Astrocyte (in vitro differentiated cells and primary cell): ENCODE data around the gene MAGI1. TPM values are rescaled to one million over a fixed set of nuclear protein-coding genes. Genes with fewer than 3 reads are reported as not detected.

ENCODE experiments used
- DNase-seq: peaks from one replicate; pipeline ENCODE4 v3.0.0-alpha.2; 2010; ENCODE audit warnings: low read depth
- FAIRE-seq: peaks from 2 replicates; lab custom pipeline; 2011; peaks lifted over from hg19 to GRCh38; lab: Jason Lieb, UNC
- H2AFZ ChIP-seq: 2 replicates; pipeline ENCODE4 v1.6.0; 2012; ENCODE audit warnings: low read depth, low read length, inconsistent platforms
- H3K27ac ChIP-seq: 2 replicates; pipeline ENCODE4 v1.5.1; 2011; ENCODE audit warnings: low read depth, low read length, inconsistent platforms
- H3K27me3 ChIP-seq: 2 replicates; pipeline ENCODE4 v1.6.0; 2011; ENCODE audit warnings: low read length, inconsistent platforms; ENCODE audit not compliant: insufficient read depth
- H3K36me3 ChIP-seq: 2 replicates; pipeline ENCODE4 v1.5.1; 2011; ENCODE audit warnings: low read length, inconsistent platforms; ENCODE audit not compliant: insufficient read depth
- H3K4me1 ChIP-seq: 2 replicates; pipeline ENCODE4 v1.5.1; 2011; ENCODE audit warnings: low read length, inconsistent platforms; ENCODE audit not compliant: insufficient read depth
- H3K4me2 ChIP-seq: 2 replicates; pipeline ENCODE4 v1.6.0; 2012; ENCODE audit warnings: low read length, inconsistent platforms
- H3K4me3 ChIP-seq: 2 replicates; pipeline ENCODE4 v1.5.1; 2011; ENCODE audit warnings: low read depth, mild to moderate bottlenecking, low read length, inconsistent platforms; ENCODE audit not compliant: insufficient read depth
- H3K79me2 ChIP-seq: 2 replicates; pipeline ENCODE4 v1.6.0; 2012; ENCODE audit warnings: mild to moderate bottlenecking, low read length, inconsistent platforms; ENCODE audit not compliant: insufficient read depth
- H3K9ac ChIP-seq: 2 replicates; pipeline ENCODE4 v1.6.0; 2012; ENCODE audit warnings: mild to moderate bottlenecking, low read length, inconsistent platforms
- H3K9me3 ChIP-seq: 2 replicates; pipeline ENCODE4 v1.5.1; 2012; ENCODE audit warnings: low read depth, mild to moderate bottlenecking, low read length, inconsistent platforms; ENCODE audit not compliant: insufficient read depth
- H4K20me1 ChIP-seq: 2 replicates; pipeline ENCODE4 v1.6.0; 2012; ENCODE audit warnings: low read length, inconsistent platforms; ENCODE audit not compliant: insufficient read depth
- H3K27ac Mint-ChIP-seq: one replicate; pipeline ENCODE4 v1.8.0; 2021; ENCODE audit warnings: mild to moderate bottlenecking, mixed read lengths; ENCODE audit not compliant: unreplicated experiment
- H3K27me3 Mint-ChIP-seq: one replicate; pipeline ENCODE4 v1.8.0; 2021; ENCODE audit warnings: low read depth, mixed read lengths; ENCODE audit not compliant: unreplicated experiment
- H3K36me3 Mint-ChIP-seq: one replicate; pipeline ENCODE4 v1.8.0; 2021; ENCODE audit warnings: low read depth, mixed read lengths; ENCODE audit not compliant: unreplicated experiment
- H3K4me1 Mint-ChIP-seq: one replicate; pipeline ENCODE4 v1.8.0; 2021; ENCODE audit warnings: low read depth, mixed read lengths; ENCODE audit not compliant: unreplicated experiment
- H3K4me3 Mint-ChIP-seq: one replicate; pipeline ENCODE4 v1.8.0; 2021; ENCODE audit warnings: mild to moderate bottlenecking, moderate library complexity, mixed read lengths; ENCODE audit not compliant: unreplicated experiment
- H3K9me3 Mint-ChIP-seq: one replicate; pipeline ENCODE4 v1.8.0; 2021; ENCODE audit warnings: mild to moderate bottlenecking, mixed read lengths; ENCODE audit not compliant: unreplicated experiment
- CTCF ChIP-seq: IDR thresholded peaks from 2 replicates; pipeline ENCODE4 v1.5.1; 2011; ENCODE audit warnings: low read depth, mild to moderate bottlenecking, inconsistent platforms, low read length, moderate library complexity; ENCODE audit not compliant: insufficient read depth
- EZH2 ChIP-seq: IDR thresholded peaks from 2 replicates; pipeline ENCODE4 v1.6.1; 2012; ENCODE audit warnings: mild to moderate bottlenecking, low read length, inconsistent platforms; ENCODE audit not compliant: insufficient read depth
- total RNA-seq: library from RNA; stranded (reverse); gene quantifications from 2 replicates; pipeline ENCODE4 v1.2.1, GENCODE V29; 2021

MAGI1 gene
- total RNA-seq, 1 donor from 2014 or later, result 31.8 TPM

GRCh38 chr3:65946438-65946837 lies 92.3 kb downstream of the MAGI1 start:
- no peak overlapping the region for H3K4me3 ChIP-seq
- H3K4me3 Mint-ChIP-seq, result no peak overlapping the region
- peaks cover 24% of the 10 kb centered on the region for H3K4me1 Mint-ChIP-seq
- H3K36me3 ChIP-seq, result no peaks in the 10 kb centered on the region
- H3K9me3 Mint-ChIP-seq, result no peaks in the 10 kb centered on the region
- DNase-seq (peak; percentile 81), FAIRE-seq (no peak)
- H3K79me2 ChIP-seq, result peaks cover 2% of the 10 kb centered on the region
- no peaks in the 10 kb centered on the region for H4K20me1 ChIP-seq
- no peak overlapping the region for H3K27ac Mint-ChIP-seq
- H3K27me3 Mint-ChIP-seq, result no peaks in the 10 kb centered on the region
- no peak overlapping the region for H3K4me2 ChIP-seq
- H3K27ac ChIP-seq, result no peak overlapping the region
- TF ChIP-seq CTCF (no peak), EZH2 (no peak)
- peaks cover 18% of the 10 kb centered on the region for H3K4me1 ChIP-seq
- no peaks in the 10 kb centered on the region for H3K27me3 ChIP-seq
- H2AFZ ChIP-seq, result no peak overlapping the region
- H3K9me3 ChIP-seq, result no peaks in the 10 kb centered on the region
- no peaks in the 10 kb centered on the region for H3K36me3 Mint-ChIP-seq
- no peak overlapping the region for H3K9ac ChIP-seq

- FAIRE-seq, result no peak
- Histone ChIP-seq H3K4me3 (no peak overlapping the region), H3K79me2 (peaks cover under 1% of the 10 kb centered on the region), H3K4me1 (peaks cover 16% of the 10 kb centered on the region), H3K27me3 (no peaks in the 10 kb centered on the region), H3K36me3 (no peaks in the 10 kb centered on the region), H3K9me3 (no peaks in the 10 kb centered on the region), H4K20me1 (no peaks in the 10 kb centered on the region), H3K27ac (no peak overlapping the region), H3K4me2 (no peak overlapping the region), H2AFZ (no peak overlapping the region), H3K9ac (no peak overlapping the region)
- Mint-ChIP-seq H3K27me3 (no peaks in the 10 kb centered on the region), H3K4me3 (no peak overlapping the region), H3K4me1 (peaks cover 23% of the 10 kb centered on the region), H3K36me3 (no peaks in the 10 kb centered on the region), H3K9me3 (no peaks in the 10 kb centered on the region), H3K27ac (no peak overlapping the region)
- TF ChIP-seq EZH2 (no peak), CTCF (no peak)
- no peak for DNase-seq
These were observed 92.8 kb downstream of the MAGI1 start for GRCh38 chr3:65945953-65946352.

- Histone ChIP-seq H3K4me3 (no peak overlapping the region), H4K20me1 (no peaks in the 10 kb centered on the region), H3K9ac (no peak overlapping the region), H3K9me3 (no peaks in the 10 kb centered on the region), H2AFZ (no peak overlapping the region), H3K36me3 (no peaks in the 10 kb centered on the region), H3K4me1 (peaks cover 16% of the 10 kb centered on the region), H3K27me3 (no peaks in the 10 kb centered on the region), H3K79me2 (no peaks in the 10 kb centered on the region), H3K4me2 (no peak overlapping the region), H3K27ac (no peak overlapping the region)
- Mint-ChIP-seq H3K27ac (no peak overlapping the region), H3K4me3 (no peak overlapping the region), H3K4me1 (peaks cover 20% of the 10 kb centered on the region), H3K9me3 (no peaks in the 10 kb centered on the region), H3K36me3 (no peaks in the 10 kb centered on the region), H3K27me3 (no peaks in the 10 kb centered on the region)
- DNase-seq, result peak; percentile 64
- no peak for TF ChIP-seq EZH2
- no peak for TF ChIP-seq CTCF
- peak; percentile 63 for FAIRE-seq
These were observed 93.2 kb downstream of the MAGI1 start for GRCh38 chr3:65945480-65945879.
